ENCODE measurements around the gene SPATS1. TPM values are rescaled to one million over a fixed set of nuclear protein-coding genes. Genes with fewer than 3 reads are reported as not detected.
A peak's percentile ranks its signal among the peaks of the same experiment; 100 is the strongest.
"Not testable (repeated sequence)": the region's sequence is repeated elsewhere in the genome, so short reads cannot be mapped to it uniquely, and the experiment has no call there.

SPATS1 gene
- polyA plus RNA-seq, 3 donors: not detected

GRCh38 chr6:44327760-44328159 lies 14.7 kb upstream of the SPATS1 start:
- no peak overlapping the region for H2AFZ ChIP-seq (ENCODE audit: insufficient read depth, low read depth, low read length, poor library complexity, severe bottlenecking)
- WGBS (ENCODE audit: insufficient coverage): no CpG with 5 or more reads among the region's 2 CpGs
- no peak overlapping the region for H3K4me2 ChIP-seq (replicated peaks; ENCODE audit: extremely low read depth, low read length, poor library complexity, severe bottlenecking)
- no peak overlapping the region for H3K27ac ChIP-seq (ENCODE audit: low read depth in 1 of 2, low read length in 2 of 2)
- no peak overlapping the region for H3K4me3 ChIP-seq (replicated peaks in 1 of 3; ENCODE audit: low read depth in 2 of 3, low read length in 3 of 3)
- Mint-ChIP-seq H3K27ac (no peak overlapping the region), H3K27me3 (ENCODE audit: low read depth in 3 of 3) (peaks cover 12 to 28% (median 23%) of the 10 kb centered on the region in 3 donors), H3K9me3 (peaks cover 0 to 3% (median 0%) of the 10 kb centered on the region in 7 donors), H3K4me3 (peak overlapping the region in 1 of 2 donors; percentile 66), H3K4me1 (peaks cover under 1% of the 10 kb centered on the region), H3K36me3 (no peaks in the 10 kb centered on the region)
- H3K9me3 ChIP-seq (replicated peaks in 1 of 2; ENCODE audit: control insufficient read depth in 1 of 2, insufficient read depth in 1 of 2, low read length in 2 of 2): no peaks in the 10 kb centered on the region
- H3K79me2 ChIP-seq (ENCODE audit: insufficient read depth, low read length): no peaks in the 10 kb centered on the region
- intact Hi-C loops (cut with micrococcal nuclease): no loop called here
- TF ChIP-seq CTCF (IDR thresholded peaks at IDR 0.05): no peak
- H3K27me3 ChIP-seq (ENCODE audit: control insufficient read depth in 2 of 2, insufficient read depth in 2 of 2, low read length in 2 of 2): peaks cover 12 to 25% of the 10 kb centered on the region in 2 donors
- H4K20me1 ChIP-seq (ENCODE audit: insufficient read depth, low read length): no peaks in the 10 kb centered on the region
- no peak overlapping the region for H3K9ac ChIP-seq (ENCODE audit: insufficient read depth, low read length, poor library complexity, severe bottlenecking)
- peaks cover 2 to 3% of the 10 kb centered on the region in 2 donors for H3K4me1 ChIP-seq (ENCODE audit: control insufficient read depth in 1 of 2, insufficient read depth in 2 of 2, low read length in 2 of 2)
- no peak for DNase-seq
- H3K36me3 ChIP-seq (replicated peaks in 1 of 2; ENCODE audit: control insufficient read depth in 1 of 2, insufficient read depth in 2 of 2, low read length in 2 of 2): no peaks in the 10 kb centered on the region

- H3K4me2 ChIP-seq (replicated peaks; ENCODE audit: extremely low read depth, low read length, poor library complexity, severe bottlenecking); H2AFZ ChIP-seq (ENCODE audit: insufficient read depth, low read depth, low read length, poor library complexity, severe bottlenecking); H3K4me3 ChIP-seq (replicated peaks in 1 of 3; ENCODE audit: low read depth in 2 of 3, low read length in 3 of 3); H3K9ac ChIP-seq (ENCODE audit: insufficient read depth, low read length, poor library complexity, severe bottlenecking); intact Hi-C loops (cut with micrococcal nuclease); DNase-seq; H3K4me1 ChIP-seq (ENCODE audit: control insufficient read depth in 1 of 2, insufficient read depth in 2 of 2, low read length in 2 of 2); H3K36me3 Mint-ChIP-seq; H3K9me3 Mint-ChIP-seq; H3K79me2 ChIP-seq (ENCODE audit: insufficient read depth, low read length); H3K9me3 ChIP-seq (replicated peaks in 1 of 2; ENCODE audit: control insufficient read depth in 1 of 2, insufficient read depth in 1 of 2, low read length in 2 of 2); H4K20me1 ChIP-seq (ENCODE audit: insufficient read depth, low read length); H3K27ac Mint-ChIP-seq; H3K27ac ChIP-seq (ENCODE audit: low read depth in 1 of 2, low read length in 2 of 2); H3K36me3 ChIP-seq (replicated peaks in 1 of 2; ENCODE audit: control insufficient read depth in 1 of 2, insufficient read depth in 2 of 2, low read length in 2 of 2); H3K4me1 Mint-ChIP-seq: not testable (repeated sequence)
- WGBS (ENCODE audit: insufficient coverage): no CpG with 5 or more reads among the region's 9 CpGs
- Mint-ChIP-seq H3K27me3 (ENCODE audit: low read depth in 3 of 3) (peaks cover 10 to 28% (median 22%) of the 10 kb centered on the region in 3 donors), H3K4me3 (peak overlapping the region in 1 of 2 donors; percentile 66)
- H3K27me3 ChIP-seq (ENCODE audit: control insufficient read depth in 2 of 2, insufficient read depth in 2 of 2, low read length in 2 of 2): peaks cover 12 to 25% of the 10 kb centered on the region in 2 donors
Observed at GRCh38 chr6:44328203-44328602, 14.2 kb upstream of the SPATS1 start.

Data from CD14-positive monocyte (primary cell).